Thyroid gland (tissue), 4 donors: Measurements from ENCODE around the gene TMEM222. TPM values are rescaled to one million over a fixed set of nuclear protein-coding genes. Genes with fewer than 3 reads are reported as not detected.
"Not testable (repeated sequence)": the region's sequence is repeated elsewhere in the genome, so short reads cannot be mapped to it uniquely, and the experiment has no call there.

Source experiments
- DNase-seq, 2 donors: peaks; one replicate each; pipeline ENCODE4 v3.0.0-alpha.2; 2019
- H3K27ac ChIP-seq, 3 donors: fragments of 200-600 bp; sonication (generic); 1 replicate in 2 of 3; 2 replicates in 1 of 3; pipeline ENCODE4 v1.5.1; 2016 to 2019; ENCODE audit warnings: mild to moderate bottlenecking in 1 of 3, moderate library complexity in 1 of 3
- H3K27me3 ChIP-seq: fragments of 200-600 bp; sonication (generic); one replicate; pipeline ENCODE4 v1.5.1; 2019
- H3K36me3 ChIP-seq, 2 donors: fragments of 200-600 bp; sonication (generic); one replicate each; pipeline ENCODE4 v1.5.1; 2016 to 2019
- H3K4me1 ChIP-seq, 2 donors: fragments of 200-600 bp; sonication (generic); one replicate each; pipeline ENCODE4 v1.5.1; 2017 to 2019
- H3K4me3 ChIP-seq, 3 donors: fragments of 200-600 bp; sonication (generic); replicated peaks in 1 of 3; 1 replicate in 2 of 3; 2 replicates in 1 of 3; pipeline ENCODE4 v1.5.1; 2016; ENCODE audit warnings: mild to moderate bottlenecking in 1 of 3
- H3K9me3 ChIP-seq: fragments of 200-600 bp; sonication (generic); one replicate; pipeline ENCODE4 v1.5.1; 2017
- CTCF ChIP-seq, 6 experiments: fragments of 200-600 bp in 3 of 6; fragments of 450-650 bp in 3 of 6; sonication (generic) in 3 of 6; IDR thresholded peaks; one replicate each; pipeline ENCODE4 v1.5.1; 2016 to 2019; ENCODE audit warnings: antibody characterized with exemption in 6 of 6, mild to moderate bottlenecking in 2 of 6, inconsistent platforms in 1 of 6, moderate library complexity in 1 of 6
- POLR2A ChIP-seq, 2 donors: fragments of 450-650 bp; IDR thresholded peaks; one replicate each; pipeline ENCODE4 v1.6.1; 2017; ENCODE audit warnings: antibody characterized with exemption in 2 of 2, mild to moderate bottlenecking in 2 of 2, moderate library complexity in 1 of 2
- WGBS, 2 donors: methylation state at CpG; one replicate each; pipeline ENCODE4 v1.1.5; 2017; 5-methylcytosine and 5-hydroxymethylcytosine counted together
- intact Hi-C: fragments of 100-400 bp; cut with DNase I; formaldehyde crosslinking; loops from one replicate; pipeline ENCODE4 v1.15.1; 2023
- total RNA-seq, 4 donors: library from RNA; depleted of rRNA; stranded (reverse); fragments of >200 nt; gene quantifications; one replicate each; pipeline ENCODE4 v1.2.3, GENCODE V29; 2016

The TMEM222 gene
- total RNA-seq, 4 donors from 2014 or later, result 22.7 to 46.0 (median 30.9) TPM

GRCh38 chr1:27285274-27285660 lies 36.7 kb upstream of the TMEM222 start:
- Histone ChIP-seq H3K9me3 (no peaks in the 10 kb centered on the region), H3K4me3 (no peak overlapping the region), H3K27ac (no peak overlapping the region), H3K27me3 (no peaks in the 10 kb centered on the region), H3K4me1 (no peaks in the 10 kb centered on the region), H3K36me3 (peaks cover 7 to 11% of the 10 kb centered on the region in 2 donors)
- peak in 1 of 2 donors; percentile 22 for DNase-seq
- TF ChIP-seq CTCF (IDR thresholded peaks at IDR 0.05), result no peak
- no peak for TF ChIP-seq POLR2A (IDR thresholded peaks at IDR 0.05)
- WGBS, 2 donors, result 85 to 90% methylated on average over 2 of the region's 2 CpGs
- intact Hi-C loops, result loop anchor here (2.0 kb wide), 1 partner anchor 182 kb away; no protein-coding TSS in a partner anchor

GRCh38 chr1:27285821-27286220 lies 36.1 kb upstream of the TMEM222 start:
- 92 to 93% methylated on average over 7 of the region's 7 CpGs for WGBS, 2 donors
- intact Hi-C loops, result loop anchor here (2.0 kb wide), 1 partner anchor 183 kb away; no protein-coding TSS in a partner anchor
- H3K36me3 ChIP-seq, result peaks cover 7 to 11% of the 10 kb centered on the region in 2 donors

DNA sequence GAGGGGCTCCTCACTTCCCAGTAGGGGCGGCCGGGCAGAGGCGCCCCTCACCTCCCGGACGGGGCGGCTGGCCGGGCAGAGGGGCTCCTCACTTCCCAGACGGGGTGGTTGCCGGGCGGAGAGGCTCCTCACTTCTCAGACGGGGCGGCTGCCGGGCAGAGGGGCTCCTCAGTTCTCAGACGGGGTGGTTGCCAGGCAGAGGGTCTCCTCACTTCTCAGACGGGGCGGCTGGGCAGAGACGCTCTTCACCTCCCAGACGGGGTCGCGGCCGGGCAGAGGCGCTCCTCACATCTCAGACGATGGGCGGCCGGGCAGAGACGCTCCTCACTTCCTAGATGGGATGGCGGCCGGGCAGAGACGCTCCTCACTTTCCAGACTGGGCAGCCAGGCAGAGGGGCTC lies 32.8 kb upstream of the TMEM222 start:
- intact Hi-C loops, result not testable (repeated sequence)

More at GRCh38 chr1:27285821-27286220, 36.1 kb upstream of the TMEM222 start:
- H3K4me1 ChIP-seq, H3K27me3 ChIP-seq, DNase-seq, H3K9me3 ChIP-seq, H3K4me3 ChIP-seq, H3K27ac ChIP-seq: not testable (repeated sequence)

DNA sequence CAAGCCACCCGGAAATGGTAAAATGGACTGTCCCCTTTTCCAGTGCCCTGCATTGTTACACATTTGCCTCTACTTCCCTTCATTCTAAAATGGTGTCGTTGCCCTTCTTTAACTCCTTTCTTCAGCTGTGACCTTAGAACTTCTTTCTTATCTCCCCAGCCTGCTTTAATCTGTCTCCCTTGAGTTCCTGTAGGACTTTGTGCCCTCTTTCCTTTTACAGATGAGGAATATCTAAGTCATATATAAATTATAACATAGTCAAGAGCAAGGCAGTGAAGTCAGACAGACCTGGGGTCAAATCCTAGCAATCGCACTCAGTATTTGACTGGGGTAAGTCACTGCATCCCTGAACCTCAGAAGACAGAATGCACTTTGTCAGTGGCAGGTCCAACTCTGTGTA lies 31.4 kb upstream of the TMEM222 start:
- Histone ChIP-seq H3K27ac (no peak overlapping the region), H3K27me3 (no peaks in the 10 kb centered on the region), H3K36me3 (peaks cover 29 to 32% of the 10 kb centered on the region in 2 donors), H3K4me3 (no peak overlapping the region), H3K9me3 (no peaks in the 10 kb centered on the region), H3K4me1 (no peaks in the 10 kb centered on the region)
- WGBS, 2 donors, result 96 to 100% methylated on average over 3 of the region's 3 CpGs
- DNase-seq, result no peak
- intact Hi-C loops, result no loop called here
- TF ChIP-seq CTCF (IDR thresholded peaks at IDR 0.05) (no peak), POLR2A (IDR thresholded peaks at IDR 0.05) (no peak)

More for the DNA sequence above, 32.8 kb upstream of the TMEM222 start:
- not testable (repeated sequence) for H3K27me3 ChIP-seq, H3K9me3 ChIP-seq, DNase-seq, H3K27ac ChIP-seq, H3K4me1 ChIP-seq, H3K4me3 ChIP-seq
- peaks cover 18 to 23% of the 10 kb centered on the region in 2 donors for H3K36me3 ChIP-seq
- WGBS, 2 donors, result 100% methylated on average over 2 of the region's 29 CpGs; no CpG with 5 or more reads in 1 of the 2 donors

DNA sequence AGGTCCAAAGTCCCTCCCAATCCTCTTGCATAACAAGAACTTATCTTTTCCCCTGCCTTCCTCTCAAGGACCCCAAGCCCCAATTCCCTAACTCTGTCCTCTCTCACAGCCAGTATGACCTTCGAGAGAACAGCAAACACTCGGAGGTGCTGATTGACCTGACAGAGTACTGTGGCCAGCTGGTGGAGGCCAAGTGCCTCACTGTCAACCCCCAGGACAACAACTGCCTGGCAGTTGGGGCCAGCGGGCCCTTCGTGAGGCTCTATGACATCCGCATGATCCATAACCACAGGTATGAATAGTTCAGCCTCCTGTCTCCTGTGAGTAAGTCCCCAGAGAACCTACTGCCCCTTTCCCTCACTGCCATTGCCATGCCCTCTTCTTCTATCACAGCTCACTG lies 29.9 kb upstream of the TMEM222 start:
- no peaks in the 10 kb centered on the region for H3K4me1 ChIP-seq
- intact Hi-C loops, result no loop called here
- no peak overlapping the region for H3K4me3 ChIP-seq
- no peak overlapping the region for H3K27ac ChIP-seq
- WGBS, 2 donors, result 93 to 94% methylated on average over 3 to 5 of the region's 5 CpGs
- no peak for DNase-seq
- no peaks in the 10 kb centered on the region for H3K9me3 ChIP-seq
- TF ChIP-seq CTCF (IDR thresholded peaks at IDR 0.05) (no peak), POLR2A (IDR thresholded peaks at IDR 0.05) (no peak)
- peaks cover 33% of the 10 kb centered on the region in 2 donors for H3K36me3 ChIP-seq
- H3K27me3 ChIP-seq, result no peaks in the 10 kb centered on the region

GRCh38 chr1:27293915-27294314 lies 28.0 kb upstream of the TMEM222 start:
- H3K27ac ChIP-seq, result no peak overlapping the region
- WGBS, 2 donors, result 94 to 95% methylated on average over 7 to 8 of the region's 8 CpGs
- intact Hi-C loops, result no loop called here
- peaks cover 0 to 3% of the 10 kb centered on the region in 2 donors for H3K4me1 ChIP-seq
- no peak for TF ChIP-seq POLR2A (IDR thresholded peaks at IDR 0.05)
- no peaks in the 10 kb centered on the region for H3K27me3 ChIP-seq
- H3K9me3 ChIP-seq, result no peaks in the 10 kb centered on the region
- H3K36me3 ChIP-seq, result peaks cover 33 to 42% of the 10 kb centered on the region in 2 donors
- no peak for DNase-seq
- no peak overlapping the region for H3K4me3 ChIP-seq
